ENCODE results near the gene AK2. TPM values are rescaled to one million over a fixed set of nuclear protein-coding genes. Genes with fewer than 3 reads are reported as not detected.

Gene AK2
- total RNA-seq, 1 donor from 2014 or later, result 52.7 TPM

GRCh38 chr1:32960819-32961355 lies 75.8 kb downstream of the AK2 start:
- Mint-ChIP-seq H3K9me3 (ENCODE audit: unreplicated experiment) (peaks cover 5% of the 10 kb centered on the region), H3K4me3 (ENCODE audit: unreplicated experiment) (no peak overlapping the region), H3K27me3 (ENCODE audit: unreplicated experiment) (peaks cover 5% of the 10 kb centered on the region), H3K27ac (ENCODE audit: unreplicated experiment) (no peak overlapping the region), H3K4me1 (ENCODE audit: low read depth, unreplicated experiment) (peaks cover 18% of the 10 kb centered on the region), H3K36me3 (ENCODE audit: unreplicated experiment) (no peaks in the 10 kb centered on the region)
- DNase-seq, result no peak
- TF ChIP-seq CTCF (IDR thresholded peaks at IDR 0.05; ENCODE audit: partially characterized antibody, unreplicated experiment), result no peak

DNA sequence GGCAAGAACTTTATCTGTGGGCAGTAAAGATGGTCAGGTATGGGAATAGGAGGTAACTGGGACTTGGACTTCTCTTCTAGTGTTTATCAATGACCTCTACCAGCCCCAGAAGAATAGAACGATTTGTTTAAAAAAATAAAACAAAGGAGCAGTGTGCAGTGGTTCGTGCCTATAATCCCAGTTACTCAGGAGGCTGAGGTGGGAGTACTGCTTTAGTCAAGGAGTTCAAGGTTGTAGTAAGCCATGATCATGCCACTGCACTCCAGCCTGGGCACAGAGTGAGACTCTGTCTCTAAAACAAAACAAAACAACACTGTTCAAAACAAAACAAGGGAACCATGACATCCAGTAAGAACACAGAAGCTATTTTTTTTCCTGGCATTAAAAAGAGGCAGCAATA lies 76.3 kb downstream of the AK2 start:
- Mint-ChIP-seq H3K27me3 (ENCODE audit: unreplicated experiment) (peaks cover 5% of the 10 kb centered on the region), H3K4me1 (ENCODE audit: low read depth, unreplicated experiment) (peaks cover 18% of the 10 kb centered on the region), H3K4me3 (ENCODE audit: unreplicated experiment) (no peak overlapping the region), H3K36me3 (ENCODE audit: unreplicated experiment) (no peaks in the 10 kb centered on the region), H3K9me3 (ENCODE audit: unreplicated experiment) (peaks cover 6% of the 10 kb centered on the region), H3K27ac (ENCODE audit: unreplicated experiment) (no peak overlapping the region)
- no peak for DNase-seq
- TF ChIP-seq CTCF (IDR thresholded peaks at IDR 0.05; ENCODE audit: partially characterized antibody, unreplicated experiment), result no peak

DNA sequence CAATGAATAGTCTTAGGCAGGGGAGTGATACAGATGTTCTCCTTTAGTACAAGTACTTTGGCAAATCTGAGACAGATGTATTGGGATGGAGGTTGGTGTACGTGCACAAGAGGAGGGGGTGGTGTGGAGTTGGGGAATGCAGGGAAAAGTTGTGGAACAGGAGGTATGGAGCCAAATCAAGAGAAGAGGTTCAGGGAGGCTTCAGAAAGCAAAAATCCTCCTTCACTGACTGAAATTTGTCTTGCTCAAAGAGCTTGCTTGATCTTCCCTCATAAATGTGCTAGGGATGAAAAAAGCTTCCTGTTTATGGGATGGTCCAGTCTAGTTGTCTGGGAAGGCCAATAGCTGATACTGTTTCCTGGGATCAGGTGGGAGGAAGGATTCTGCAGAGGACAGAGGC lies 77.9 kb downstream of the AK2 start:
- no peak overlapping the region for H3K27ac Mint-ChIP-seq (ENCODE audit: unreplicated experiment)
- TF ChIP-seq CTCF (IDR thresholded peaks at IDR 0.05; ENCODE audit: partially characterized antibody, unreplicated experiment), result no peak
- H3K36me3 Mint-ChIP-seq (ENCODE audit: unreplicated experiment), result no peaks in the 10 kb centered on the region
- no peak for DNase-seq
- H3K4me3 Mint-ChIP-seq (ENCODE audit: unreplicated experiment), result no peak overlapping the region
- H3K9me3 Mint-ChIP-seq (ENCODE audit: unreplicated experiment), result peaks cover 3% of the 10 kb centered on the region
- H3K4me1 Mint-ChIP-seq (ENCODE audit: low read depth, unreplicated experiment), result peaks cover 16% of the 10 kb centered on the region
- H3K27me3 Mint-ChIP-seq (ENCODE audit: unreplicated experiment), result peaks cover 5% of the 10 kb centered on the region

Other genes with a start within 250 kb of the AK2 start
- gene YARS1, start 219.5 kb downstream of the AK2 start, total RNA-seq (ENCODE audit: unreplicated experiment), result 197 TPM
- gene S100PBP, start 219.2 kb downstream of the AK2 start, total RNA-seq (ENCODE audit: unreplicated experiment), result 40.1 TPM
- gene FNDC5, start 166.0 kb downstream of the AK2 start, total RNA-seq (ENCODE audit: unreplicated experiment), result 743 TPM
- gene HPCA, start 150.4 kb downstream of the AK2 start, total RNA-seq (ENCODE audit: unreplicated experiment), result 156 TPM
- gene TMEM54, start 135.5 kb downstream of the AK2 start, total RNA-seq (ENCODE audit: unreplicated experiment), result 9.9 TPM
- 18.7 TPM for gene RNF19B, start 72.1 kb downstream of the AK2 start, total RNA-seq (ENCODE audit: unreplicated experiment)
- 7.0 TPM for gene AZIN2, start 44.3 kb upstream of the AK2 start, total RNA-seq (ENCODE audit: unreplicated experiment)
- gene TRIM62, start 145.2 kb upstream of the AK2 start, total RNA-seq (ENCODE audit: unreplicated experiment), result 95.7 TPM
- gene ZNF362, start 219.6 kb upstream of the AK2 start, total RNA-seq (ENCODE audit: unreplicated experiment), result 69.8 TPM